ENCODE results near the gene JAM3.

Gene JAM3

DNA sequence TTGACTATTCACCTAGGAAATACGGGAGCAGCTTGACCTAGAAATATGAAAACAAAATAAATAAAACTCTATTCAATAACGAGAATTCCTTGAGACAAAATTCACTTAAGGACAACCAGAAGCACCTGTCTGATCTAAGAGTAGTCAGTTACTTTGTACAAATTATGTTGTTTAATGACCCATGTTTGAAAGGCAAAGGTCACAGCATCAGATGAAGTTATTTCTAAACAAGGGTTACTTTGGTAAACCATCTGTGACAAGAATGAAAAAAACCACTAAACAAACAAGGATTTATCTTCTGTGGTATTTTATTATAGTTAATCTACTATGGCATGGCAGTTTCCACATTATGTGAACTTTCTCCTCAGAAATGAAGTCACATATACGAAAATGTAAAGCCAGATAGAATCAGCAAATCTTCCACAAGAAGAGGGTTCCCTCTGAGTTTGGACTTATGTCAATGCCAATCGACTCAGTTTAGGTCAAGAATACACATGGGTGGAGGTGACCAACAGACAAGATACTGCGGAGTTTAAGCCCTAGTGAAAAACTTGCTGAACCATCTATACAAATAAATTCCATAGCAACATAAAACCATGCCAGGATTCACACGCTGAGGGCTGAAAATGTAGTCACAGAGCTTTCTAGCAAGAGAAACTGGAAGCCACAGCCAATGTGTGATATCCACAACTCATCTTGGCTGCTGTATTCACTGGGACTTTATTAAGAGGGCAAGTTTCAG lies 101.5 kb downstream of the JAM3 start:
- TF ChIP-seq TEAD4 (IDR thresholded peaks at IDR 0.05) (no peak), YY1 (IDR thresholded peaks at IDR 0.05; ENCODE audit: low read depth) (no peak), TCF12 (IDR thresholded peaks at IDR 0.05; ENCODE audit: low read depth) (no peak)
- TF ChIP-seq, protein P1, sequence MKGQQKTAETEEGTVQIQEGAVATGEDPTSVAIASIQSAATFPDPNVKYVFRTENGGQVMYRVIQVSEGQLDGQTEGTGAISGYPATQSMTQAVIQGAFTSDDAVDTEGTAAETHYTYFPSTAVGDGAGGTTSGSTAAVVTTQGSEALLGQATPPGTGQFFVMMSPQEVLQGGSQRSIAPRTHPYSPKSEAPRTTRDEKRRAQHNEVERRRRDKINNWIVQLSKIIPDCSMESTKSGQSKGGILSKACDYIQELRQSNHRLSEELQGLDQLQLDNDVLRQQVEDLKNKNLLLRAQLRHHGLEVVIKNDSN (IDR thresholded peaks at IDR 0.05) = no peak
- TF ChIP-seq, protein P2, sequence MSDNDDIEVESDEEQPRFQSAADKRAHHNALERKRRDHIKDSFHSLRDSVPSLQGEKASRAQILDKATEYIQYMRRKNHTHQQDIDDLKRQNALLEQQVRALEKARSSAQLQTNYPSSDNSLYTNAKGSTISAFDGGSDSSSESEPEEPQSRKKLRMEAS (IDR thresholded peaks at IDR 0.05) = no peak

DNA sequence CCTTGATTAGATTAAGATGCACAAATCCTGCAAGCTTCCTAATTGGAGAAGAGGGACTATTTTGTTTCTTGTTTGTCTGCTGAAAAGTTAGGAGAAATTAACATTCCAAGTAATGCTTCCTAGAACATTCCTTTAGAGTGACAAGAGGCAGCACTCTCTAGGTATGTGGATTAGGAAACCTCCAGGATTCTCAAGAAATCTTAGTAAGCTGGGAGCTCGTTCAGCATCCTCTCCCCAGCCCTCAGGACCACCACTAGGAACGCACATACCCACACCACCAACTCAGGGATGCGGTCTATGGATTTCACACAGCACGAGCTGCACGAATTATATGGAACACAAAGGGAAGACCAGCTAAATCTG lies 102.0 kb downstream of the JAM3 start:
- TF ChIP-seq, protein P1 (IDR thresholded peaks at IDR 0.05) = no peak
- no peak for TF ChIP-seq FOXM1 (IDR thresholded peaks at IDR 0.05; ENCODE audit: borderline replicate concordance, low read depth)
- no peak for TF ChIP-seq TCF12 (IDR thresholded peaks at IDR 0.05; ENCODE audit: low read depth)
- no peak for TF ChIP-seq CEBPB (IDR thresholded peaks at IDR 0.05)
- no peak for TF ChIP-seq EGR1 (IDR thresholded peaks at IDR 0.05)
- TF ChIP-seq TAF1 (IDR thresholded peaks at IDR 0.05; ENCODE audit: low read depth) = no peak
- TF ChIP-seq, protein P3, sequence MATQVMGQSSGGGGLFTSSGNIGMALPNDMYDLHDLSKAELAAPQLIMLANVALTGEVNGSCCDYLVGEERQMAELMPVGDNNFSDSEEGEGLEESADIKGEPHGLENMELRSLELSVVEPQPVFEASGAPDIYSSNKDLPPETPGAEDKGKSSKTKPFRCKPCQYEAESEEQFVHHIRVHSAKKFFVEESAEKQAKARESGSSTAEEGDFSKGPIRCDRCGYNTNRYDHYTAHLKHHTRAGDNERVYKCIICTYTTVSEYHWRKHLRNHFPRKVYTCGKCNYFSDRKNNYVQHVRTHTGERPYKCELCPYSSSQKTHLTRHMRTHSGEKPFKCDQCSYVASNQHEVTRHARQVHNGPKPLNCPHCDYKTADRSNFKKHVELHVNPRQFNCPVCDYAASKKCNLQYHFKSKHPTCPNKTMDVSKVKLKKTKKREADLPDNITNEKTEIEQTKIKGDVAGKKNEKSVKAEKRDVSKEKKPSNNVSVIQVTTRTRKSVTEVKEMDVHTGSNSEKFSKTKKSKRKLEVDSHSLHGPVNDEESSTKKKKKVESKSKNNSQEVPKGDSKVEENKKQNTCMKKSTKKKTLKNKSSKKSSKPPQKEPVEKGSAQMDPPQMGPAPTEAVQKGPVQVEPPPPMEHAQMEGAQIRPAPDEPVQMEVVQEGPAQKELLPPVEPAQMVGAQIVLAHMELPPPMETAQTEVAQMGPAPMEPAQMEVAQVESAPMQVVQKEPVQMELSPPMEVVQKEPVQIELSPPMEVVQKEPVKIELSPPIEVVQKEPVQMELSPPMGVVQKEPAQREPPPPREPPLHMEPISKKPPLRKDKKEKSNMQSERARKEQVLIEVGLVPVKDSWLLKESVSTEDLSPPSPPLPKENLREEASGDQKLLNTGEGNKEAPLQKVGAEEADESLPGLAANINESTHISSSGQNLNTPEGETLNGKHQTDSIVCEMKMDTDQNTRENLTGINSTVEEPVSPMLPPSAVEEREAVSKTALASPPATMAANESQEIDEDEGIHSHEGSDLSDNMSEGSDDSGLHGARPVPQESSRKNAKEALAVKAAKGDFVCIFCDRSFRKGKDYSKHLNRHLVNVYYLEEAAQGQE (IDR thresholded peaks at IDR 0.05; ENCODE audit: low read depth) = no peak
- no peak for TF ChIP-seq YY1 (IDR thresholded peaks at IDR 0.05; ENCODE audit: low read depth)
- no peak for TF ChIP-seq EP300 (IDR thresholded peaks at IDR 0.05; ENCODE audit: borderline replicate concordance)
- TF ChIP-seq ZBTB7A (IDR thresholded peaks at IDR 0.05; ENCODE audit: low read depth) = no peak
- TF ChIP-seq CREB1 (IDR thresholded peaks at IDR 0.05; ENCODE audit: low read depth) = no peak

DNA sequence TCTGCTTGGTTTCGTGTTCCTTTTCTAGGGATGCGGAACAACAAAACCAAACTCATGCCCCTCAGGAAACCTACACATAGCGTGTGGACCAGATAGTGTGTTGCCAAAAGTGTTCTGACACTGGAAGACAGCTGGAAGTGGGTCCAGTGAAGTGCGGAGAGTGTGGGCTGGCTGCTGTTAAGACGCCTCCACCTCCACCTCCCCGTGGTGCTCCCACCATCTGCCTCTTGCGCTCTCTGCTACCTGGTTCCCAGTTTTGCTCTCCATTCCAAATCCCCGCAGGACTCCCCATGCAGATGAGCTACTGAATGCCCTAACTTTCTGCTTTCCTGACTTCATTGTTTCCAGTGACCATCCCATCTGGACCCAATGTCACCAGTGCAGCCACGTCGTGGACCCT lies 103.1 kb downstream of the JAM3 start:
- TF ChIP-seq, protein P3 (IDR thresholded peaks at IDR 0.05; ENCODE audit: low read depth) = no peak
- TF ChIP-seq CREB1 (IDR thresholded peaks at IDR 0.05; ENCODE audit: low read depth) = no peak
- TF ChIP-seq ZBTB7A (IDR thresholded peaks at IDR 0.05; ENCODE audit: low read depth) = no peak
- no peak for TF ChIP-seq NFIC (IDR thresholded peaks at IDR 0.05)
- no peak for TF ChIP-seq EP300 (IDR thresholded peaks at IDR 0.05; ENCODE audit: borderline replicate concordance)
- no peak for TF ChIP-seq TCF12 (IDR thresholded peaks at IDR 0.05; ENCODE audit: low read depth)
- no peak for TF ChIP-seq EGR1 (IDR thresholded peaks at IDR 0.05)
- TF ChIP-seq, protein P2 (IDR thresholded peaks at IDR 0.05) = no peak
- TF ChIP-seq RAD21 (IDR thresholded peaks at IDR 0.05; ENCODE audit: low read depth) = no peak
- TF ChIP-seq FOXM1 (IDR thresholded peaks at IDR 0.05; ENCODE audit: borderline replicate concordance, low read depth) = no peak
- TF ChIP-seq YY1 (IDR thresholded peaks at IDR 0.05; ENCODE audit: low read depth) = no peak
- TF ChIP-seq, protein P1 (IDR thresholded peaks at IDR 0.05) = no peak
- no peak for TF ChIP-seq TAF1 (IDR thresholded peaks at IDR 0.05; ENCODE audit: low read depth)
- no peak for TF ChIP-seq TEAD4 (IDR thresholded peaks at IDR 0.05)

DNA sequence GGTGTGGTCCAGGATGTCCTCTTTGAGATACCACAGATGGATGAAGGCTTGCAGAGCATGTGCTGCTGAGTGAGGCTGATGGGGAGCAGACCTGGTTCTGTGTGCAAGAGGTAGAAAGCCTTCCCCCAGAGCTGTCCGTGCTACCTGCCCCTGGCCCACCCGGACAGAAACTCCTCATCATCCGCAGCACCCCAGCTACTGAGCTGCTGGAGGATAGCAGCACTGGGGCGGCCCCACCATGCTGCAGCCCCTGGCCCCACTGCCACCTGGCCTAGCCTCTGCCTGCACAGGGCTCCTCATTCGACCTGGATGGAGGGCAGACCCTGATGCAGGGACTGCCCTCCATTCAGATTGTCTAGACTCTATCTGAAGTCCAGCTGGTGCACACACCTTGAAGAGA lies 104.4 kb downstream of the JAM3 start:
- TF ChIP-seq NFIC (IDR thresholded peaks at IDR 0.05) = no peak

DNA sequence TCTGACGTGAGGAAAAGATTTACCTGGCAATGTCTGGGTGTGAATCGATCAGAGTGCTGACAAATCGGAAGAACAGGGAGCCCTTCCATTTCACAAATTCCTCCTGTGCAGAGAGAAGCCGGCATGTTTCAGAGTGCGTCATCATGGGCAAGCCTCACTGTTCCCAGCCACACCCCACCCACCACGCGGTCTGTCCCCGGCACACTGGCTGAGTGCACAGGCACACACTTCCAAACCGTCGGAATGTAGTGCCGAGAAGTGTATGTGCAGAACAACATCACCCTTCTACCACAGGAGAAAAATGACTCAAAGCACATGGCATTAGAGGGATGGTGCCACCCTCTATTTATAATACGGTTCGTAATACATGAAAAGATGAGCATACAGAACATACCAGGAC lies 107.4 kb downstream of the JAM3 start:
- TF ChIP-seq FOXM1 (IDR thresholded peaks at IDR 0.05; ENCODE audit: borderline replicate concordance, low read depth) (no peak), YY1 (IDR thresholded peaks at IDR 0.05; ENCODE audit: low read depth) (no peak), TCF12 (IDR thresholded peaks at IDR 0.05; ENCODE audit: low read depth) (no peak), CEBPB (IDR thresholded peaks at IDR 0.05) (no peak), EP300 (IDR thresholded peaks at IDR 0.05; ENCODE audit: borderline replicate concordance) (no peak), CREB1 (IDR thresholded peaks at IDR 0.05; ENCODE audit: low read depth) (no peak), ZBTB7A (IDR thresholded peaks at IDR 0.05; ENCODE audit: low read depth) (no peak), TAF1 (IDR thresholded peaks at IDR 0.05; ENCODE audit: low read depth) (no peak), RAD21 (IDR thresholded peaks at IDR 0.05; ENCODE audit: low read depth) (no peak), EGR1 (IDR thresholded peaks at IDR 0.05) (no peak), NFIC (IDR thresholded peaks at IDR 0.05) (no peak), TEAD4 (IDR thresholded peaks at IDR 0.05) (no peak)
- TF ChIP-seq, protein P3 (IDR thresholded peaks at IDR 0.05; ENCODE audit: low read depth) = no peak
- TF ChIP-seq, protein P2 (IDR thresholded peaks at IDR 0.05) = no peak
- TF ChIP-seq, protein P1 (IDR thresholded peaks at IDR 0.05) = no peak
